H9 (cell line): Measurements from ENCODE around the gene TMEM47. TPM values are rescaled to one million over a fixed set of nuclear protein-coding genes. Genes with fewer than 3 reads are reported as not detected.

Experiments used
- DNase-seq: peaks from one replicate; pipeline ENCODE4 v3.0.0-alpha.2; 2017
- H2AFZ ChIP-seq: one replicate; pipeline ENCODE4 v1.6.1; 2013; ENCODE audit warnings: mild to moderate bottlenecking, low read length, control low read depth, moderate library complexity
- H2AK5ac ChIP-seq: 2 replicates; pipeline ENCODE4 v1.6.1; 2013; ENCODE audit warnings: low read length, control low read depth, mixed read lengths; ENCODE audit not compliant: insufficient read length
- H2BK120ac ChIP-seq: one replicate; pipeline ENCODE4 v1.6.1; 2013; ENCODE audit warnings: low read depth, mild to moderate bottlenecking, low read length, control low read depth, inconsistent platforms; ENCODE audit not compliant: poor library complexity, severe bottlenecking
- H2BK12ac ChIP-seq: 2 replicates; pipeline ENCODE4 v1.6.1; 2013; ENCODE audit warnings: low read length, control low read depth, mixed read lengths, low read depth; ENCODE audit not compliant: insufficient read length
- H2BK15ac ChIP-seq: 2 replicates; pipeline ENCODE4 v1.6.1; 2013; ENCODE audit warnings: low read depth, low read length, control low read depth
- H2BK20ac ChIP-seq: one replicate; pipeline ENCODE4 v1.6.1; 2013; ENCODE audit warnings: low read depth, mild to moderate bottlenecking, low read length, control low read depth, inconsistent platforms; ENCODE audit not compliant: poor library complexity, severe bottlenecking
- H2BK5ac ChIP-seq: 2 replicates; pipeline ENCODE4 v1.6.1; 2013; ENCODE audit warnings: low read length, control low read depth, mixed read lengths; ENCODE audit not compliant: insufficient read length
- H3K14ac ChIP-seq: 2 replicates; pipeline ENCODE4 v1.6.1; 2013; ENCODE audit warnings: low read length, control low read depth; ENCODE audit not compliant: insufficient read depth
- H3K18ac ChIP-seq: 2 replicates; pipeline ENCODE4 v1.6.1; 2013; ENCODE audit warnings: low read depth, mild to moderate bottlenecking, mixed read lengths, low read length, control low read depth; ENCODE audit not compliant: insufficient read length
- H3K23ac ChIP-seq: 2 replicates; pipeline ENCODE4 v1.6.1; 2013; ENCODE audit warnings: low read length, control low read depth, mixed read lengths, low read depth; ENCODE audit not compliant: insufficient read length
- H3K23me2 ChIP-seq: 2 replicates; pipeline ENCODE4 v1.6.1; 2013; ENCODE audit warnings: low read depth, mild to moderate bottlenecking, mixed read lengths, low read length, control low read depth; ENCODE audit not compliant: insufficient read length, poor library complexity, severe bottlenecking
- H3K27ac ChIP-seq: 2 replicates; pipeline ENCODE4 v1.5.1; 2013; ENCODE audit warnings: low read length, control low read depth, mixed read lengths, low read depth; ENCODE audit not compliant: insufficient read length
- H3K27me3 ChIP-seq: 2 replicates; pipeline ENCODE4 v1.6.1; 2013; ENCODE audit warnings: low read length, control low read depth, inconsistent platforms; ENCODE audit not compliant: insufficient read depth
- H3K4ac ChIP-seq: 2 replicates; pipeline ENCODE4 v1.6.1; 2013; ENCODE audit warnings: low read depth, mild to moderate bottlenecking, control low read depth, inconsistent platforms, low read length, moderate library complexity
- H3K4me1 ChIP-seq: 2 replicates; pipeline ENCODE4 v1.6.1; 2013; ENCODE audit warnings: low read length, control low read depth, inconsistent platforms; ENCODE audit not compliant: insufficient read depth
- H3K4me2 ChIP-seq: 2 replicates; pipeline ENCODE4 v1.6.1; 2013; ENCODE audit warnings: low read length, control low read depth, mixed read lengths; ENCODE audit not compliant: insufficient read length, insufficient read depth
- H3K56ac ChIP-seq: 2 replicates; pipeline ENCODE4 v1.6.1; 2013; ENCODE audit warnings: low read depth, mild to moderate bottlenecking, mixed read lengths, low read length, control low read depth; ENCODE audit not compliant: insufficient read length
- H3K79me1 ChIP-seq: 2 replicates; pipeline ENCODE4 v1.6.1; 2013; ENCODE audit warnings: low read depth, mild to moderate bottlenecking, moderate library complexity, low read length, control low read depth, inconsistent platforms; ENCODE audit not compliant: insufficient read depth, poor library complexity, severe bottlenecking
- H3K79me2 ChIP-seq: 2 replicates; pipeline ENCODE4 v1.6.1; 2013; ENCODE audit warnings: low read length, control low read depth, inconsistent platforms; ENCODE audit not compliant: insufficient read depth
- H3K9ac ChIP-seq: 2 replicates; pipeline ENCODE4 v1.6.1; 2013; ENCODE audit warnings: low read length, control low read depth, mixed read lengths; ENCODE audit not compliant: insufficient read length; ENCODE audit errors: extremely low read depth
- H3K9me3 ChIP-seq: one replicate; pipeline ENCODE4 v1.6.1; 2013; ENCODE audit warnings: low read depth, low read length, inconsistent platforms; ENCODE audit not compliant: control insufficient read depth
- H3T11ph ChIP-seq: one replicate; pipeline ENCODE4 v1.6.1; 2013; ENCODE audit warnings: mild to moderate bottlenecking, low read length, control low read depth, inconsistent platforms
- H4K20me1 ChIP-seq: one replicate; pipeline ENCODE4 v1.6.1; 2013; ENCODE audit not compliant: control insufficient read depth, insufficient read length, insufficient read depth
- H4K5ac ChIP-seq: 2 replicates; pipeline ENCODE4 v1.6.1; 2013; ENCODE audit warnings: low read depth, mild to moderate bottlenecking, mixed read lengths, low read length, control low read depth; ENCODE audit not compliant: insufficient read length
- H4K8ac ChIP-seq: replicated peaks from 2 replicates; pipeline ENCODE4 v1.6.1; 2013; ENCODE audit warnings: low read length, control low read depth, mixed read lengths, low read depth; ENCODE audit not compliant: insufficient read length
- H4K91ac ChIP-seq: 2 replicates; pipeline ENCODE4 v1.6.1; 2013; ENCODE audit warnings: low read depth, mild to moderate bottlenecking, moderate library complexity, mixed read lengths, low read length, control low read depth; ENCODE audit not compliant: insufficient read length
- H3K27ac Mint-ChIP-seq, 3 experiments: 2 replicates in 2 of 3; 3 replicates in 1 of 3; pipeline ENCODE4 v1.8.0; 2020 to 2021; ENCODE audit warnings: mixed read lengths in 3 of 3, mild to moderate bottlenecking in 1 of 3, moderate library complexity in 1 of 3
- H3K27me3 Mint-ChIP-seq: 2 replicates; pipeline ENCODE4 v1.8.0; 2021; ENCODE audit warnings: low read depth, mild to moderate bottlenecking, moderate library complexity, mixed read lengths
- H3K36me3 Mint-ChIP-seq, 3 experiments: 2 replicates in 2 of 3; 3 replicates in 1 of 3; pipeline ENCODE4 v1.8.0; 2020 to 2021; ENCODE audit warnings: low read depth in 3 of 3, mixed read lengths in 3 of 3; ENCODE audit not compliant: insufficient read depth in 1 of 3
- H3K4me1 Mint-ChIP-seq, 2 experiments: 2 replicates each; pipeline ENCODE4 v1.8.0; 2020; ENCODE audit warnings: mixed read lengths in 2 of 2
- H3K4me3 Mint-ChIP-seq, 2 experiments: 2 replicates in 1 of 2; 3 replicates in 1 of 2; pipeline ENCODE4 v1.8.0; 2020 to 2021; ENCODE audit warnings: mild to moderate bottlenecking in 2 of 2, mixed read lengths in 2 of 2, moderate library complexity in 1 of 2
- H3K9me3 Mint-ChIP-seq, 2 experiments: 2 replicates in 1 of 2; 3 replicates in 1 of 2; pipeline ENCODE4 v1.8.0; 2020; ENCODE audit warnings: mild to moderate bottlenecking in 2 of 2, mixed read lengths in 2 of 2, moderate library complexity in 1 of 2
- WGBS: extraction: QIAGEN DNeasy Blood & Tissue Kit; methylation state at CpG from one replicate; pipeline ENCODE4 v1.1.7; 2013; ENCODE audit warnings: missing lambda C conversion rate, low lambda C conversion rate, mixed read lengths; ENCODE audit not compliant: insufficient read length; ENCODE audit errors: extremely low coverage; 5-methylcytosine and 5-hydroxymethylcytosine counted together
- total RNA-seq: library from RNA; stranded (reverse); gene quantifications from 2 replicates; pipeline ENCODE4 v1.2.1, GENCODE V29; 2021
- TF ChIP-seq, protein P1 (sequence below): fragments of 200-600 bp; sonication (generic); conservative IDR thresholded peaks from 3 replicates; pipeline ENCODE4 v1.8.0; 2021; ENCODE audit warnings: antibody characterized with exemption, mild to moderate bottlenecking

TMEM47 gene
- total RNA-seq, 1 experiment from 2014 or later, result 26.0 TPM

DNA sequence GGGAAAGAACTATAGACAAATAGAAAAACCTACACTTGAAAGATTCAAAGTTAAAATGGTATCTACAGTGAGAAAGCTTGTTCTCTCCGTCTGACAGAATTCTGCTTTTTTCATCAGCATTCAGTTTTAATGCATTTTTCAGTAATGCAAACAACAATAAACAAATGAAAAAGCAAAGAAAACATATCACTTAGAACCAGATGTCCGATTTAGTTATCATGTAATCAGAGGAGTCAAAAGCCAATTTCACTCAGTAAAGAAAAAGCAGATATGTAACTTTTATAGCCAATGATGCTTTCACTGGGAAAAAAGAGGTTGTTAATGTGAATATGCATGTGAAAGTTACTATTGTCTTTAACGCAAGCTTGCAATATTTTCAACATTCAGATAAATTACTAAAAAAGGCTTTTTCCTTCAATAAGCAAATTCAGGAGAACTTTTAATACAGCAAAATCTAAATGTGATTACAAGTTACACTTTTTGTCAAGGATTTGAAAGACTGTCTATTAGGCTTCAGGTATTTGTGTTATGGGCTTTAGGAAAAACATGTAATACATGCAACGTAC, 70.7 kb downstream of the TMEM47 start:
- no peaks in the 10 kb centered on the region for H3K9me3 ChIP-seq
- peaks cover 13 to 58% of the 10 kb centered on the region in 2 experiments; a peak in 4 of 5 replicates for H3K9me3 Mint-ChIP-seq
- H3K4me2 ChIP-seq, result no peak overlapping the region

More for the DNA sequence above, 70.7 kb downstream of the TMEM47 start:
- no peak overlapping the region for H3K56ac ChIP-seq
- H4K8ac ChIP-seq, result no peak overlapping the region
- no peak overlapping the region for H2BK20ac ChIP-seq
- H3K27me3 Mint-ChIP-seq, result no peaks in the 10 kb centered on the region
- no peak overlapping the region for H2BK15ac ChIP-seq
- no peaks in the 10 kb centered on the region for H4K20me1 ChIP-seq
- TF ChIP-seq, protein P1, sequence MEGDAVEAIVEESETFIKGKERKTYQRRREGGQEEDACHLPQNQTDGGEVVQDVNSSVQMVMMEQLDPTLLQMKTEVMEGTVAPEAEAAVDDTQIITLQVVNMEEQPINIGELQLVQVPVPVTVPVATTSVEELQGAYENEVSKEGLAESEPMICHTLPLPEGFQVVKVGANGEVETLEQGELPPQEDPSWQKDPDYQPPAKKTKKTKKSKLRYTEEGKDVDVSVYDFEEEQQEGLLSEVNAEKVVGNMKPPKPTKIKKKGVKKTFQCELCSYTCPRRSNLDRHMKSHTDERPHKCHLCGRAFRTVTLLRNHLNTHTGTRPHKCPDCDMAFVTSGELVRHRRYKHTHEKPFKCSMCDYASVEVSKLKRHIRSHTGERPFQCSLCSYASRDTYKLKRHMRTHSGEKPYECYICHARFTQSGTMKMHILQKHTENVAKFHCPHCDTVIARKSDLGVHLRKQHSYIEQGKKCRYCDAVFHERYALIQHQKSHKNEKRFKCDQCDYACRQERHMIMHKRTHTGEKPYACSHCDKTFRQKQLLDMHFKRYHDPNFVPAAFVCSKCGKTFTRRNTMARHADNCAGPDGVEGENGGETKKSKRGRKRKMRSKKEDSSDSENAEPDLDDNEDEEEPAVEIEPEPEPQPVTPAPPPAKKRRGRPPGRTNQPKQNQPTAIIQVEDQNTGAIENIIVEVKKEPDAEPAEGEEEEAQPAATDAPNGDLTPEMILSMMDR, result no peak
- no peak overlapping the region for H3K18ac ChIP-seq
- H3K23me2 ChIP-seq, result no peaks in the 10 kb centered on the region
- H3K4me1 ChIP-seq, result no peaks in the 10 kb centered on the region
- no peaks in the 10 kb centered on the region for H3K27me3 ChIP-seq
- H3K14ac ChIP-seq, result no peak overlapping the region
- no peak overlapping the region for H3K4ac ChIP-seq
- no peak overlapping the region for H3K23ac ChIP-seq
- no peak for DNase-seq
- no peak overlapping the region for H3T11ph ChIP-seq
- no peak overlapping the region for H3K4me3 Mint-ChIP-seq
- no peak overlapping the region for H4K5ac ChIP-seq
- no peaks in the 10 kb centered on the region for H3K79me1 ChIP-seq
- no peak overlapping the region for H2AFZ ChIP-seq
- H3K9ac ChIP-seq, result no peak overlapping the region
- H2BK12ac ChIP-seq, result no peak overlapping the region
- H2BK120ac ChIP-seq, result no peak overlapping the region
- H4K91ac ChIP-seq, result no peak overlapping the region
- H3K27ac Mint-ChIP-seq, result no peak overlapping the region
- no peak overlapping the region for H2AK5ac ChIP-seq
- H3K79me2 ChIP-seq, result no peaks in the 10 kb centered on the region
- no peak overlapping the region for H3K27ac ChIP-seq
- H3K4me1 Mint-ChIP-seq, result peaks cover 21% of the 10 kb centered on the region in 2 experiments
- no peak overlapping the region for H2BK5ac ChIP-seq
- WGBS, result no CpG with 5 or more reads among the region's 4 CpGs
- peaks cover 0 to 20% (median 0%) of the 10 kb centered on the region in 3 experiments; a peak in 3 of 7 replicates for H3K36me3 Mint-ChIP-seq
